SKM-1 treated with dmso at 0.1 percent for 144 hours (cell line): ENCODE results near the gene IRF2BP2.

Experiments
- DNase-seq: peaks from one replicate; lab custom pipeline; 2025; ENCODE audit not compliant: unreplicated experiment; lab: John Stamatoyannopoulos, UW

IRF2BP2 gene

GRCh38 chr1:234610061-234610665, at the start of gene IRF2BP2:
IRF2BP2 (minus strand) TSS chr1:234610178; CDS start chr1:234609494, 684 bp downstream.
- peak; percentile 93 for DNase-seq

DNA sequence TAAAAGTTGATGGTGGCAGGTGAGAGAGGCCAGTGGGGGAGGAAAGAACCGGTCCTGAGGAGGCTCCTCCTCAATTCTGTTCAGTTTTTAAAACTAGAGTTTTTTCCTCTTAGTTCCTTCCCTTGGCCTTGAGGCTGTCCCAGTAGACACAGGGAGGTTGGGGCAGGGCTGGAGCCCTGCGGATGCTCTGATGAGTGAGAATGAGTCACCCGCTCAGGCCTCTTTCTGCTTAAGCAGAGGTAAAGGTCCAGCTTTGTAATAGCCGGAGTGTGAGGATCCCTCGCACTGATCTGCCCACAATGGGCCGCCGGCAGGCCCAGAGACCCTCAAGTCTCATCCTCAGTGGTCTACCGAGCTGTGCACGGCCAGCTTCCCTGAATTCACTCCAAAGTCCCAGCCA, 49.6 kb upstream of the IRF2BP2 start:
- no peak for DNase-seq

- no peak for DNase-seq
Measured at GRCh38 chr1:234658138-234658537, 48.2 kb upstream of the IRF2BP2 start.

DNA sequence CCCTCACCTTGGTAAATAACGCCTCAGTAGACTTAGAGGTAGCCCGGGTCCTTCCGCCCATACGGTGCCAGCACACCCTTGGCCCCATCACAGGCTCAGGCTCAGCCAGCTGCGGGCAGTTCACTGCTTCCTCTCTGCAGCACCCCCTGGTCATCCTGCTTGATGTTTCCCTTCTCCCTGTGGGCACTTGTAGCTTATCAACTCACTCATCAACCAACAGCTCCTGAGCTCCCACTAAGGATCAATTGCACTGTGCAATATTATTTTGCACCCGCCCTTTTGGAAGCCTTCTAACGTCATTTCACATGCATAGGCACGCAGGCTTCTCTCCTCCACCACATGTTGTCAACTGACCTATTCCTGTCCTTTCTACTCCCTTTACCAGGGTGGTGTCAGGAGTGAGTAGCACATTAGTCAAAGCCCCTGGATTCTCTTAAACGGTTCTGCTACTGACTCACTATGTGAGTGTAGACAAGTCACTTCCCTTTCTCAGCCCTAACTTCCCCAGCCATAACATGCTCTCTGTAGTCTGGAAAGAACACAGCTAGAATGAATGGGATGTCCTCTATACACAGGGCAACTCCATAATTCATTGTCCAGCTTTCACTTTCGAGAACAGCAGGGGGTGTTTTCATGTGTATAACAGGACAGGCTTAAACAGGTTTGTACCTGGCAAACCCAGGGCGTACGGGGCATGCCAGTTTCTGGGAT, 47.1 kb upstream of the IRF2BP2 start:
- DNase-seq = peak; percentile 96

- DNase-seq = no peak
Measured at GRCh38 chr1:234656070-234656895, 46.3 kb upstream of the IRF2BP2 start.

DNA sequence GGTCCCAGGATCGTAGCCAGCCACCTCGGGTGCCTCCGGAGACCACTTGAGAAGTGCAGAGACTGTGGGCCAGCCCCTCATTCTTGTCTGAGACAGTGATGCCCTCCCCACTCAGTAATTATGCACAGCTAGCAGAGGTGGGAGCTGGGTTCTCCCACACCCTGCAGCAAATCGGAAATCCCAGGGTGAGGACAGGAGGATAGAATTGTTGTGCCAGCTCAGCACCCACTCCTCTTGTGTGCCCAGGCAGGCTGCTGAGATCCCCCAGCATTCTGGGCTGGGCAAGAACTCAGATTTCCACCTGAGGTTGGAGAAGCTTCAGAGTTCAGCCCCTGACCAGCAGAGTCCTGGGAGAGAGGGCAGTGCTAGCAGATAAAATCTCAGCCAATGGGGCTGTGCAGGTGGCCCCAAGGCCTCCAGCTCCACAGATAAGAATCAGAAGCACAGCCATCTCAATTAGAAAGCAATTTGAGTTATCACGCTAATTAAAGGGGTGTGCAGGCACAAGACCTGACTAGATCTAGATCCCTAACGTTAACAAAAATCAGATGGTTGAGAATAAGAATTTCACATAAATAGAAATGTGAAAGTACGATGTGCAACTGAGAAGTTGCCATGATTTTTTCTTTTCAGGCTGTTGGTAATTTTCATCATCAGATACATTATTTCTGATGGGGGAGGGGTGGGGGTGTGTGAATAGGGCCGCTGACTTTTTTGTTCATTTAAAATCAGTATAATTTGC, 45.5 kb upstream of the IRF2BP2 start:
- no peak for DNase-seq

DNA sequence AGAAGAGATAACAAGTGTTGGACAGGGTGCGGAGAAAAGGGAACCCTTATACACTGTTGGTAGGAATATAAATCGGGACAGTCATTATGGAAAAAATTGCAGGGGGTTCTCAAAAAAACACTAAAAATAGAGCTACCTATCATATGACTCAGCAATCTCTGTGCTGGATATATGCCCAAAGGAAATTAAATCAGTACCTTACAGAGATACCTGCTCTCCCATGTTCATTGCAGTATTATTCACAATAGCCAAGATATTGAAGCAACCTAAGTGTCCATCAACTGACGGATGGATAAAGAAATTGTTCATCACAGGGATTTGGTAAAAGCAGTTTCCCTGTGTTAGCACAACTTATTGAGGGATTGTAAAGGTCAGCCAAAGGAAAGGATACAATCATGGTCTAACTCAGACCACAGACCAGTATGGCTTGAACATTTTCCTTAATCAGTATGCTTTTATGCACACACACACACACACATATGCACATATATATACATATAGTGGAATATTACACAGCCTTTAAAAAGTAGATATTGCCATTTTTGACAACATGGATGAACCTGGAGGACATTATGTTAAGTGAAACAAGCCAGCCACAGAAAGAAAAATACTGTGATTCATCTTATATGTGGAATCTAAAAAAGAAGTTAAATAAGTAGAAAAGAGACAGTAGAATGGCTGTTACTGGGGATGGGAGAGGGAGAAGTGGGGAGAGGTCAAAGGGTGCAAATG, 44.2 kb upstream of the IRF2BP2 start:
- DNase-seq = no peak

DNA sequence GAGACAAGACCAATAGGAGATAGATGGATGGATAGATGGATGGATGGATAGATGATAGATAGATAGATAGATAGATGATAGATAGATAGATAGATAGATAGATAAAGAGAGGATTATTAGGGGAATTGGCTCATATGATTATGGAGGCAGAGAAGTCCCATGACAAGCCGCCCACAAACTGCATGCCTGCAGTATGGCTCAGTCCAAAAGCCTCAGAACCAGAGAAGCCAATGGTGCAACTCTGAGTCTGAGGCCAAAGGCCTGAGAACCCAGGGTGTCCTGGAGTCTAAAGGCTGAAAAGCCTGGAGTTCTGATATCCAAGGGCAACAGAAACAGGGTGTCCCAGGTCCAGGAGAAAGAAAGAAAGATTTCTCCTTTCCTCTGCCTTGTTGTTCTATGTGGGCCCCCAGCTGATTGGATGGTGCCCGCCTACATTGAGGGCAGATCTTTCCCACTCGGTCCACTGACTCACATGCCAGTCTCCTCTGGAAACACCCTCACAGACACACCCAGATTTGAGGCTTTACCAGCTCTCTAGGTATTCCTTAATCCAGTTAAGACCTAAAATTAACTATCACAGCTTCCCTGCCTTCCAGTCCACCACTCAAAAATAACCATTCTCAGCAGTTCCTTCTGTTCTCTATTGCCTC, 39.6 kb upstream of the IRF2BP2 start:
- no peak for DNase-seq

GRCh38 chr1:234647758-234648157, 37.8 kb upstream of the IRF2BP2 start:
- DNase-seq = no peak

GRCh38 chr1:234647245-234647644, 37.3 kb upstream of the IRF2BP2 start:
- no peak for DNase-seq

DNA sequence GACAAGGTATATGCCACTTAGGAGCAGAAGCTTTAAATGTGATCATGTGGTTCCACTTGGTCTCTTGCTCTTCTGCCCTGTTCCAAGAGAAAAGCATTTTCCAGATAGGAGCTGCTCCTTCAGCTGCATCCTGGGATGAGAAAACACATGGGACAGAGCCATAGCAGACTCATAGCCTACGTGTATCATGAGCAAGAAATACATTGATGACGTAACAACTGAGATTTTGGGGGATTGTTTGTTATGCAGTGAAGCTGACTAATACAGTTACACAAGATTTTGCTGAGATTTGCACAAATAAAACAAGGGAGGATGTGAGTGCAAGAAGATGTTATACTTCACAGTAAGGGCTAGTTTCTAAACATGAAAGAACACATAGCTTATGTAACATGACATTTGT, 36.0 kb upstream of the IRF2BP2 start:
- no peak for DNase-seq

DNA sequence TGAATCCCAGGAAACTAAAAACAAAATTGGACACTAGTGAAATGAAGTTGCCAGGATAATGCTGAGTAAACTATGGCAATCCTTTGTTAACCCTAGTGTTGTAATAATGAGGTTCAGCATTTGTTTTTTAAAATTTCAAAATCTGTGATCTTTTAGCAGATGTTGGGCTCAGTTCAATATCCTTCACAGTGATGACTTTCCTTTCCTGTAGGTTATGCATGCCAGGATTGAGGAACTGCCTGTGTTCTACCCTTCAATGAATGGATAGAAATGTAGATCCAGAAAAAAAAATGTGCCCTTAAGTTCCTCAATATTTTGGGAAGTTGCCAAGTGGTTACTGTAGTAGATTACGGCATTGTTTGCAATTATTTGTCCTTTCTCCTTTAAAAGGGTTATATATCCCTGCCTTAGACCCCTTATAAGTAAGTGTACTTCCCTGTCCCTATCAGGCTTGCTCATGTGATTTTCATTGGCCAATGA, 35.5 kb upstream of the IRF2BP2 start:
- peak; percentile 90 for DNase-seq

GRCh38 chr1:234644928-234645327, 35.0 kb upstream of the IRF2BP2 start:
- no peak for DNase-seq

- no peak for DNase-seq
Measured at GRCh38 chr1:234643850-234644134, 33.8 kb upstream of the IRF2BP2 start.

DNA sequence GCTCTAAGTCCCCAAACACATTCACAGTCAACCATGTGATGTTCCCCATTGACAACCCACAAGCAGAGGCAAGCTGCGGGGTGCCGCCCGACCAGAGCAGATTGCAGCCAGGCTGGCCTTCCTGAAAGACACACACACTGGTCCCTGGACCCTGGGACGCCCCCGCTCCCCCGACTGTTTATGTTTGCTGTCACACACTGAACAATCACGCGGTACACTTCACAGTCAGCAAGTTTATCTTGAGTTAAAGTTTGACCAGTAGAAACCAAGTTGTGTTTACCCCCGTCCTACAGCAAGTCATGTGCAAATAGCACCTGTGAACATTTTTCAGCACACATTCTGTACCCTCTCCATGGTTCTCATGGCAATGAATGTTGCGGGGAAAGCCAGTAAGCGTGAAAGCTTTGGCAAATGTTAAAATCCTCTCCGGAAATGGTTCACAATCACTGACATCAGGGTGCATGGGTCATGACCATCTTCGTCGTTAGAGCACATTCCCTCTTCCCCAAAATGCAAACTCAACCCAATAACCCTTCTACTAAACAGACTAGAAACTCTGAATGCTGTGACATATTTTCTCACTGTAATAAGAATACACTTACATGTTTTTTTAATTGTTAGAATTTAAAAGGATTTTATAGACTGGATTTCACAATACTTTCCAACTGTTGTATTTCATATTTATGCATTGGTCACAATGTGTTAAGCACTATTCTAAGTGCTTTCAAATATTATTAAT, 33.3 kb upstream of the IRF2BP2 start:
- no peak for DNase-seq

DNA sequence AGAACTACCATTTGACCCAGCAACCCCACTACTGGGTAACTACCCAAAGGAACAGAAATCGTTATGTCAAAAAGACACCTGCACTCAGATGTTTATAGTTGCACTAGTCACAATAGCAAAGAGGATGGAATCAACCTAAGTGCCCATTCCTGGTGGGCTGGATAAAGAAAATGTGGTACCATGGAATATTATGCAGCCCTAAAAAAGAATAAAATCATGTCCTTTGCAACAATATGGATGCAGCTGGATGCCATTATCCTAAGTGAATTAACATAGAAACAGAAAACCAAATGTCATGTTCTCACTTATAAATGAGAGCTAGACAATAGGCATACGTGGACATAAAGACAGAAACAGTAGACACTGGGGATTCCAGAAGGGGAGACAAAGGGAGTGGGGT, 32.5 kb upstream of the IRF2BP2 start:
- no peak for DNase-seq

- DNase-seq = no peak
Measured at GRCh38 chr1:234639961-234640360, 30.0 kb upstream of the IRF2BP2 start.

DNA sequence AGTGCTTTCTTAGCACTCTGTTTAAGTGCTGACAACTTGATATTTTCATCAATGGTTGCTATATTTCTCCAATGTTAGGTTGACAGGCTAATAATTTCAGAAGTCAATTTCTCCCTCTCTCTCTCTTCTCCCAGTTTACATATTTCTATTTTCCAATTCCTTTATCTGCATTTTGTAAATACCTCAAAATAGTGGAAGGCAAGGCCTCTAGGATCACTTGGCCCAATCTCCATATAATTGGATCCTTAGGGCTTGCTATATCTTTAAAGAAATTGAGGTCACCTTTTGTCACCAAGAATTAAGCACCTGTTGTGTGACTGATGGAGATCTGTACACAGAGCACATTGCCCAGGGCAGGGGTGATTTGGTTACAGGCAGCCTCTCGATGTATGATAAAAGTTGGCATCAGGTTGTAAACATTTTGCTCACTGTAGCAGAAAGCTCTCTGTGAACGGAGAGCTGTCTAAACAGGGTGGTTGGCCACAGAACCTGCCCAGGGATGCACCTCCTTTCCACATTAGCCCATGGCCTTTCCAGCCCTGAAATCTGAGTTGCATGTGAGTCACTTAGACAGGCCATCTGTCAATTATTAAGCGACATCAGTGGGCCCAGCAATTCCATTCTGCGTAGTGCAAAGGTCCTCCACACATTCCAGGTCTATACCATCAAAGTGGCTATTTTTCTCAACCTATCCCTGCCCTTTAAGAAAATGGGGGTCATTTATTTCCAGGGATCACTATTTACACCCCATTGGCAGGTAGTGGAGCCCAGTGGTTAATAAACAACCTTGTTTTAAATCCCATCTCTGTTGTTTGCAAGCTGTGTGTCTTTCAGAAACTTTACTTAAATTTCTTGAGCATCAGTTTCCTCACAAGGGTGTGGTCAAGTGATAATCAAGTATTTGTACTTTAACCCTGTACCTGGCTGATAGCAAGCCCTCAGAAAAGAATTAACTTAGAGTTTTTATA, 29.1 kb upstream of the IRF2BP2 start:
- no peak for DNase-seq
